Measurements from ENCODE around the gene POLR2F.

POLR2F gene

DNA sequence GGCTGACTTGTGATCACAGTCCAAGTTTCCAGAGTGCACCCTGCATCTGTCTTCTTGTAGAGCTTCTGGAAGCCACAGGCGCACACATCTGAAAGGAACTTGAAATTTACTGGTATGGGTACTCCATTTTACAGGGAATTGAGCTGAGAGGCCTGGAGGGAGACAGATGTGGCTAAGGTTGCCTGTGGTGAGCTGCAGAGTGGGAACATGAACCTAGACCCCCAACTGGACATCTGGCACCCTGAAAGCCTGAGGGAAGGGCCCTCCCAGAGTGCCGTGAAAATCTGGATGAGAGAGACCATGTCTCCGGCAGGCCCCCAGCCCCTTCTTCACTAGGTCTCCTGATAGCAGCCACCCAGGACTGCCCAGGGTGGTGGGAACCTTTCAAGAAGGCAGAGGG lies 53.4 kb downstream of the POLR2F start:
- DNase-seq (ENCODE audit: low read depth), result no peak

DNA sequence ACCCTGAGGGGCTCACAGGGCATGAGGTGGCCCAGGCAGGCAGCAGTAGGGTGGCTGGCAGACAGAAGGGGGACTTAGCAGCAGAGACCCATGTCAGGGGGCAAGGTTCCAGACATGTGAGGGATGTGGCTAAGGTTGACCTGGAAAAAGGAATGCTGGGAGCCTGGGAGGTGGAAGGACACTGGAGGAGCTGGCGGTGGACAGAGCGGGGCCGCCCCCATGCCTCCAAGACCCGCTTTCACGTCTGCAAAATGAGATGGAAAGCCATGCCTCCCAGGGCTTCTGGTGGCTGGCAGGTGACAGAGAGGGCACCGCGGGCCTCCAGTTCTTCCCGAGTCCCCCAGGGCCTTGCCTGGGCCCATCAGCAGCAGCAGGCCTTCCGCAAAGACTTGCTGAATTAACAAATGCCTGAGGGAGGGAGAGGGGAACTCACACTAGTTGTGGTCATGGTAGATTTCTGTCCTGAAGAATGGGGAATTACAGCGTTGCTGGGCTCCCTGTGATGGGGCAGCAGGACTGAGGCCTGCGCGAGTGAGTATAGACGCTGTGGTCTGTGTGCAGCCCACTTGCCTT lies 53.9 kb downstream of the POLR2F start:
- DNase-seq (ENCODE audit: low read depth), result no peak

DNA sequence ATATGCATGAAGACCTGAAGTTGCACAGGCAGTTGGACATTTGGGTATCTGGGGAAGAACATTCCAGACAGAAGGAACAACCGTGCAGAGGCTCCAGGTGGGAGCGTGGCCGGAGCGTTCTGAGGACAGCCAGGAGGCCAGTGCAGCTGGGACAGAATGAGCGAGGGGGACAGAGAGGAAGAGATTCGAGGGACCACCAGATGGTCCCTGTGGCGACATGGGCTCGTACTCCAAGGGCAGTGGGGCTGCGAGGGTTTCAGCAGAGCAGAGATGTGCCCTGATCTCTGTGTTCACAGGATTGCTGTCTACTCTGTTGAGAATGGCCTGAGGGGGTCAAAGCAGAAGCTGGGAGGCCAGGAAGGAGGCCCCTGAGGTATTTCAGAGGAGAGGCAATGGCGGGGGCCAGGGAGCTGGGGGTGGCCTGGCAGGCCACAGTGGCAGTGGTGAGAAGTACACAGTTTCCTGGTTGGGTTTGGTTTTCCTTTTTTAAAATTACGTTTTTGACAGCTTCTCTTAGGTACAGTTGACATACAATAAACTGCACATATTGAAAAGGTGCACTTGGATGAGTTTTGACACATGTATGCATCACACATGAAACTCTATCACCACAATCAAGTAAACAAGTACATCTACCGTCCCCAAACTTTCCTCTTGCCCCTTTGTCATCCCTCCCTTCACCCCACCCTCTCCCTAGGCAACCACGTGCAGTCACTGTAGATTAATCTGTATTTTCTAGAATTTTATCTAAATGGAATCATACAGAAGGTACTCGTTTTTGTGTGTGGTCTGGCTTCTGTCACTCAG lies 55.7 kb downstream of the POLR2F start:
- DNase-seq (ENCODE audit: low read depth), result no peak

DNA sequence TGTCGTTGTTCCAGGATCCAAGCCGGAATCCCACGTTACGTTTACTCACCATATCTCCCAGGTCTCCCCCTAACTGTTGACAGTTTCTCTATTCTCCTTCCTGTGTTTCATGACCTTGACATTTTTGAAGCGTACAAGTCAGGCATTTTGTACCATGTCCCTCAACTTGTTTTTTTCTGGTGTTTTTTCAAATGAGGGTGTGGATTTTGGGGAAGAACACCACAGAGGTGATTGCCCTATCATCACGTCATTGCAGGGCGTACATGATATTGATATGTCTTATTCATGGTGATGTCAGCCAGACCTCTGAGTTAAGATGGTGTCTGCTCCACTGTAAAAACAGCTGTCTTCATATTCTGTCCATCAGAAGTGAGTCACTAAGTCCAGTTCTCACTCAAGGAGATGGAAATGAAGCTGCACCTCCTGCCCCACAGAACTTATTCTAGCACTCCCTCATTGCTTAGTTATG lies 59.1 kb downstream of the POLR2F start:
- DNase-seq (ENCODE audit: low read depth), result peak; percentile 35

DNA sequence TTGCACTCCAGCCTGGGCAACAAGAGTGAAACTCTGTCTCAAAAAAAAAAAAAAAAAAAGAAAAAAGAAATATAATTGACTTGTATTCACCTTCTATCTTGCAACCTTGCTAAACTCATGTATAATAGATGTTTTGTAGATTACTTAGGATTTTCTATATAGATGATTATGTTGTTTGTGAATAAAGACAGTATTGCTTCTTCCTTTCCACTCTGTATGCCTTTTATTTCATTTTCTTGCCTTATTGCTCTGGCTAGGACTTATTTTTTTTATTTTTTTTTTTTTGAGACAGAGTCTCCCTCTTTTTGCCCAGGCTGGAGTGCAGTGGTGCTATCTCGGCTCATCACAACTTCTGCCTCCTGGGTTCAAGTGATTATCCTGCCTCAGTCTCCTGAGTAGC lies 60.6 kb downstream of the POLR2F start:
- DNase-seq (ENCODE audit: low read depth), result no peak

DNA sequence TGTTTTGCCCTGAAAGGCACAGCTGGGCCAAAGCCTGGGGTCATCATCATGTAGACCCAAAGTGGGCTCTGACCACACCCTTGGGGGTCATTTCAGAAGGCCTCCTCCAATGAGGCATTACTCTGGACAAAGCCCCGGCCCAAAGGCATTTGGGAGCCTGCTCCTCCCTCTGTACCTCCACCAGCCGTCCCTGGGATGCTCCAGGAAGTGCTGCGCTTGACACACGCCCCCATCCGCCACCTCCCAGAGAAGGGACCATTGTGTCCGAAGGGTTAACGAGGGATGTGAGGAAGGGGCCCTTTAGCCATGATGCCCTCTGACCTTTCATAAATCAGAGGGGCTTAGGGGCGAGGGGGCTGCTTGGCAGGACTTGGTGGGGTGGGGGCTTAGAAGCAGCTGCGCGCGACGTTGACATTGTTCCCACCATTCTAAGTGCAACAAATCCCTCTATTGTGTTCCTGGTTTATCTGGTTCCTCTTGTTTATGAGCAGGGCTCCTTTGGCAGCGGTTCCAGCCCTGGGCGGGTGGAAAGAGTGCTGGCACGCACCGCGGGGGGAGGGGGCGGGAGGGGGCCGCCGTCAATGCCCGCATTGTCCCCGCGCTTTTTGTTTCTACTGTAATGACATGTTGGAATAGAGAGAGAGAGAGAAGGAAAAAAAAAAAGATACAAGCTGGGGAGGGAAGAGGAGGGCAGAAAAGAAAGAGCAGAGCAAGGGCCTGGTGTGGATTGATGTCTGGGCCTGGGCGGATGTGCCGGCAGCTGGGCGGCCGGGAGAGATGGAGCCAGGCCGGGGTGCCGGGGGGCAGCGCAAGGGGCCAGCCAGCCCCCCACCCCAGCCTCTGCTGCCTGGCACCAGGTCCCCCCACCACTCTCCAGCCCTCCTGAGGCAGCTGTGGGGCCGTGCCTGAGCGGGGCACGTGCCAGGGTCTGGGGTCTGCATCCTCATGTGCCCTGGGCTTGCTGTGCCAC lies 63.0 kb downstream of the POLR2F start:
- no peak for DNase-seq (ENCODE audit: low read depth)

DNA sequence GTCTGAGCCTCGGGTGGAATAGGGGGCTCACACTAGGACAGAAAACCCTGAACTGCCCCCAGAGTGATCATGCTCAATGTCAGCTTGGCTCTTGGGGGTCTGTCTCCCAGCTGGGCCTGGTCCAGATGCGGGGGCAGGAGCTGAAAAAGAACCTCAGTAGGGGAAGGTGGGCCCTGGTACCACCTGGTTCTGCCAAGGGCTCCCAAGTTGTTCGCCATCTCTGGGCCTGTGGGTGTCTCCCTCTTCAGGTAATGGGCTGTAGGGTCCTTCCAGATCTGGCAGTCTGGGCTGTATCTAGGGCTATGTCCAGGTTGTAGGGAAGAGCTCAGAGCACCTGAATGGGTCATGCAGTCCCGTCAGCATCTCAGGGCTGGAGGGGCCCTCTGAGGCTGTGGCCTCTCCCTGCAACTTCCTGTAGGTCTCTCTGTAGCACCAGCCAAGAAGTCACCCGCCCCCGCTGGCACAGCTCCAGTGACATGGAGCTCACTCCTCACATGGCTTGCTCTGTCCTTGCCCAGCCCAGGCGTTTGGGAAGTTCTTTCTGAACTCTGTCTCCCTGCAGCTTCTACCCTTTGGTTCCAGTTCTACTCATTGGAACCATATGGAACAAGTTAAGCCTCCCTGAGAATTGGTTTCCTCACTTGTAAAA lies 63.9 kb downstream of the POLR2F start:
- peak; percentile 38 for DNase-seq (ENCODE audit: low read depth)

DNA sequence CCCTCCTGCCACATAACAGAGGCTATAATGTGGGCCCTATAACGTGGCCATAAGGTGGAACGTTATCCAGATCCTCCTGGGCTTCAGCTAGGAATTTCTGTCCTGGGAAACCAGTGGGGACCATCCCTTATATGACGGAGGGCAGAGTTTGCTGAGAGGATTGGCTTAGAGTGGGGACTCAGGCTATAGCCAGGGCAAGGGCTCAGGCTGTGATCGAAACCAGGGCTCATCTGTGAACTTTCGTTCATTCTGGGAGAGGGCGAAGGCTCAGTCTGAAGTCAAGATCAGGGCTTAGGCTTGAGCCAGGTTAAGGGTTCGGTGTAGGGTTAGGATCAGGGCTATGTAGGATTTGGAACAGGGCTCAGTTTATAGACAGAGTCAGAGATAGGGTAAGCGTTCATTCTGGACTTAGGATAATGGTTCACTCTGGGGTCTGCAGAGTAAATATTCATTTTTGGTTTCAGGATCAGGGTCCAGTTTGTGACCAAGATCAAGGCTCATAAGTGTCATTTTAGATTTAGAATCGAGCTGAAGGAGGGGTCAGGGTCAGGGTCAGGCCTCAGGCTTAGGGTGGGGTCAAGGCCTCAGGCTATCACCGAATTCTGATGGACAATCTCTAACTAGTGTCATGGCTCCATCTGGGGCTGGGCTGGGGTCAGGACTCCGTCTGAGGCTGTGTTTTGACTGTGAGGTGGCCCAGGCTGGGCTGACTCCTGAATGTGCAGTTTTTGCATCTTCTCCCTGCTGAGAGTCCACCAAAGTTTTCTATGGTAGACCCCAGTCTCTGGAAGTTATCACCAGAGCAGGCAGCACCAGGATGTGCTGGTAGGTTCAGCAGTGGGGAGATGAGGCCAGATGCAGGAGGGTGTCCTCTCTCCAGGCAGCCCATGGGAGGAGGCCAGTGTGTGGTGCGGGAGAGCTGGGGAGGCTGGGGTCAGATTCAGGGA lies 64.7 kb downstream of the POLR2F start:
- DNase-seq (ENCODE audit: low read depth), result no peak

Data from stromal cell of bone marrow (primary cell).